PC-3 (cell line): ENCODE results near the gene JMJD4. TPM values are rescaled to one million over a fixed set of nuclear protein-coding genes. Genes with fewer than 3 reads are reported as not detected.

Experiments
- ATAC-seq: fragments of 200-7000 bp; cut with Tn5 transposase; 2 replicates; pipeline ENCODE4 v1.9.1; 2020; ENCODE audit warnings: mild to moderate bottlenecking, moderate library complexity
- BruUV-seq: library from RNA; stranded (reverse); fragments of 400-500 nt; replicated peaks from 2 replicates; lab custom pipeline; 2021; lab: Mats Ljungman, UMichigan
- CTCF ChIA-PET: fragments of 300-600 bp; sonication (Branson Sonifier 250); formaldehyde crosslinking; loops from one replicate; lab custom pipeline; 2022; ENCODE audit warnings: antibody characterized with exemption; lab: Charles Lee
- POLR2A ChIA-PET: fragments of 300-600 bp; sonication (Branson Sonifier 250); formaldehyde crosslinking; loops from one replicate; lab custom pipeline; 2022; ENCODE audit warnings: antibody characterized with exemption; ENCODE audit not compliant: unreplicated experiment; lab: Charles Lee
- DNase-seq: peaks from one replicate; pipeline ENCODE4 v3.0.0-alpha.2; 2015
- H2AFZ ChIP-seq: fragments of 300-600 bp; sonication (generic); 2 replicates; pipeline ENCODE4 v1.6.0; 2016; ENCODE audit warnings: antibody characterized with exemption, low read length
- H3F3A ChIP-seq: fragments of 300-600 bp; sonication (generic); one replicate; pipeline ENCODE4 v1.6.0; 2017; ENCODE audit warnings: antibody characterized with exemption, low read length, control low read depth, mild to moderate bottlenecking; ENCODE audit not compliant: unreplicated experiment
- H3K27ac ChIP-seq: fragments of 300-600 bp; sonication (generic); 2 replicates; pipeline ENCODE4 v1.5.1; 2016; ENCODE audit warnings: mild to moderate bottlenecking, low read length
- H3K27me3 ChIP-seq: fragments of 300-600 bp; sonication (generic); 2 replicates; pipeline ENCODE4 v1.6.1; 2016; ENCODE audit warnings: low read length, mixed read lengths
- H3K36me3 ChIP-seq: fragments of 300-600 bp; sonication (generic); 2 replicates; pipeline ENCODE4 v1.6.1; 2016; ENCODE audit warnings: low read depth, mixed run types, low read length, mixed read lengths
- H3K4me1 ChIP-seq: fragments of 300-600 bp; sonication (generic); 2 replicates; pipeline ENCODE4 v1.5.1; 2016; ENCODE audit warnings: low read length; ENCODE audit not compliant: insufficient read depth
- H3K4me2 ChIP-seq: fragments of 300-600 bp; sonication (generic); 2 replicates; pipeline ENCODE4 v1.6.0; 2016; ENCODE audit warnings: low read length
- H3K4me3 ChIP-seq: fragments of 300-600 bp; sonication (generic); 2 replicates; pipeline ENCODE4 v1.5.1; 2016; ENCODE audit warnings: mild to moderate bottlenecking, low read length, mixed read lengths
- H3K79me2 ChIP-seq: fragments of 300-600 bp; sonication (generic); 2 replicates; pipeline ENCODE4 v1.6.1; 2017; ENCODE audit warnings: low read length, mixed read lengths
- H3K9ac ChIP-seq: fragments of 300-600 bp; sonication (generic); 2 replicates; pipeline ENCODE4 v1.6.0; 2016; ENCODE audit warnings: mild to moderate bottlenecking, low read length
- H3K9me2 ChIP-seq: fragments of 300-600 bp; sonication (generic); replicated peaks from 2 replicates; pipeline ENCODE4 v1.6.1; 2016; ENCODE audit warnings: mixed run types, low read length, mixed read lengths
- H3K9me3 ChIP-seq: fragments of 300-600 bp; sonication (generic); 2 replicates; pipeline ENCODE4 v1.6.1; 2016; ENCODE audit warnings: low read length, mixed read lengths
- H4K20me1 ChIP-seq: fragments of 300-600 bp; sonication (generic); 2 replicates; pipeline ENCODE4 v1.6.1; 2016; ENCODE audit warnings: low read length, mixed read lengths
- EZH2 ChIP-seq: fragments of 300-600 bp; sonication (generic); IDR thresholded peaks from one replicate; pipeline ENCODE4 v1.6.1; 2017; ENCODE audit warnings: antibody characterized with exemption, mild to moderate bottlenecking, low read length; ENCODE audit not compliant: unreplicated experiment
- EZH2phosphoT487 ChIP-seq: fragments of 300-600 bp; sonication (generic); IDR thresholded peaks from 2 replicates; pipeline ENCODE4 v1.6.1; 2018; ENCODE audit warnings: mild to moderate bottlenecking, antibody characterized with exemption, low read length, borderline replicate concordance
- intact Hi-C: fragments of 100-400 bp; cut with micrococcal nuclease; formaldehyde crosslinking; loops from 2 replicates; pipeline ENCODE4 v1.9.0; 2023
- total RNA-seq: library from RNA; depleted of rRNA; stranded (reverse); fragments of >200 nt; gene quantifications from 2 replicates; pipeline ENCODE4 v1.2.3, GENCODE V29; 2014
- TF ChIP-seq, protein P1 (sequence below): fragments of 300-600 bp; sonication (generic); conservative IDR thresholded peaks from 2 replicates; pipeline ENCODE4 v1.5.1; 2017; ENCODE audit warnings: antibody characterized with exemption, low read depth, mild to moderate bottlenecking, low read length

JMJD4 gene
- total RNA-seq, 1 experiment from 2014 or later = 80.5 TPM

DNA sequence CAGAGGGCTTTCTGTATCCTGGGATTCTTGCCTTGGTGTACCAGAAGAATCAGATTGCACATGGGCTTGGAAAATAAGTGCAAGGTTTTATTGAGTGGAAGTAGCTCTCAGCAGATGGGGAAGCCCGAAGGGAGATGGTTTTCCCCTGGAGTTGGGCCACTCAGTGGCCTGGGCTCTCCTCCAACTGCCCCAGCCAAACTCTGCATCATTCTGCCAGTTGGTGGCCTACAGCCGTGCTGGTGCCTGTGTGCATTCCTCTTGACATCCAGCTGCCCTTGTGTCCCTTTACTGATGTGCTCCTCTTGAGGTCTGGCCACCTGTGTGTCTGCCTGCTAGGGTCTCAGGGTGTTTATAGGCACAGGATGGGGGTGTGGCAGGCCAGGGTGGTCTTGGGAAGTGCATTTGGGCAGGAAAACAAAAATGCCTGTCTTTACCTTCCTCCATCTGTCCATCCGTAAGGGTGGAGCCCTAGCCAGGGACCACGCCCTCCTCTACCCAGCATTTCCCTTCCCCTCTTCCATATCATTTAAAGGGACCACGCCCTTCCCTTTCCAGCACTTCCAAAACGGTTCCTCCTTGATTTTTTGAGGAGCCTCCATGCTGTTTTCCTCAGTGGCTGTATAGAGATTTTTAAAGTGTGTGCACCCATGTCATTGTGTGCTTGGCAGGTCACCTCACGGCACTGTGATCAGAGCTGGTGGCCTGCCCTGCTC is 19.1 kb upstream of the JMJD4 start:
- DNase-seq = peak; percentile 35
- CTCF ChIA-PET = no interaction called here

DNA sequence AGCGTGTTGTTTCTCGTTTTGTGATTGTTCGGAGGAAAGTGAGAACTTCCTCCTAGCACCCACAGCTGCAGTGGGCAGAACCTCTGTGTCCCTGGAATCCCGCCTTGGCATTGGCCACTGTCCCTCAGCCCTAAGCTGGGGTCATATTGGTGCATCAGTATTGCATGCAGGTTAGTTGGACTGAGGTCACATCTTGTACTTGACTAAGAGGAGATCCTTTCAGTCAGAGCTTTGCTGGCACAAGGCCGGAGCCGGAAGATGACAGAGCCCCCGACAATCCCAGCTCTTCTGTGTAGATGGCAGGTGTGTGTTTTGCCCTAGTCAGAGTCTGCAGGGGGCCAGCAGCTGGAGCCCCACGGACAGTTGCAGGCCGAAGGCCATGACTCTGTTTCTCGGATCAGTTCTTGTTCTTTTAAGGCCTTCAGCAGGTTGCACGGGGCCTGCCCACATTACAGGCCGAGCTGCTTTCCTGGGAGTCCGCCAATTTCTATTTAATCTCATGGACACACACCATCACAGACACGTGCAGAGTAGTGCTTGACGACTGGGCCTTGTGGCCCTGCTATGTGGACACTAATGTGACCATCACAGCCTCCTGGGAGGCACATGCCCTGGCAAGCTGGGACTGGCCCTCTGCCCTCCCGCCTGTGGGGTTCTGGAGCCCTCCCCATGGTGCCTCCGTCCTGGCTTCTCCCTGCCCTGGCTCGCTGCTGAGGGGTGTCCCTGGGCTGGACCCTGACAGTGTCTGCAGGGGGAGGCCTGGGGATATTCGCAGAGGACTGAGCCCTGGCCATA is 15.0 kb upstream of the JMJD4 start:
- no TSS peak for BruUV-seq
- intact Hi-C loops = no loop called here
- ATAC-seq = no peak

More for the DNA sequence above, 19.1 kb upstream of the JMJD4 start:
- Histone ChIP-seq H3K27me3 (no peaks in the 10 kb centered on the region), H4K20me1 (peaks cover 28% of the 10 kb centered on the region), H2AFZ (no peak overlapping the region), H3K9me2 (no peaks in the 10 kb centered on the region), H3F3A (peaks cover 4% of the 10 kb centered on the region), H3K79me2 (peaks cover 89% of the 10 kb centered on the region), H3K4me2 (no peak overlapping the region), H3K36me3 (peaks cover 55% of the 10 kb centered on the region), H3K9me3 (no peaks in the 10 kb centered on the region), H3K4me3 (no peak overlapping the region), H3K27ac (no peak overlapping the region), H3K4me1 (peaks cover 25% of the 10 kb centered on the region), H3K9ac (no peak overlapping the region)
- POLR2A ChIA-PET = no interaction called here
- TF ChIP-seq EZH2phosphoT487 (no peak), EZH2 (no peak)
- peak; percentile 62 for ATAC-seq
- intact Hi-C loops = no loop called here
- BruUV-seq = no TSS peak

DNA sequence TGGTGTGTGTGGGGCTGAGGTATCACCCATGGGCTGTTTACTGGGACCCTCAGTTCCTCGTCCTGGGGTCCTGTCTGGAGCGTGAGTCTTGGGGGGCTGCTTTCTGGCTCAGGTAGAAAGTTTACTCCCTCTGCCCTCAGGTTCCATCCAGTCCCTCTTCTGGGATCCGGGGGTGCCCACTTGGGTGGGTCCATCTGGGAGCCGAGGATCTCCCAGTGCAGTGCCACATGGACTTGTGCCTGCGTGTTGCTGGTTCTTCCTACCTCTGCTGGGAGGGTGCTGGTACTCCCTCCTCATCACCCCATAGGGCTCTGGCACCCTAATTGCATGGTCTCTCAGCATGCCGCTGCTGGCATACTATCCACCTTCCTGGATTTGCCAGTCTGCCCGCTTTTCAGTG is 14.1 kb upstream of the JMJD4 start:
- ChIA-PET CTCF (no interaction called here), POLR2A (no interaction called here)
- ATAC-seq (no peak), DNase-seq (no peak)
- no peak for TF ChIP-seq EZH2
- TF ChIP-seq, protein P1, sequence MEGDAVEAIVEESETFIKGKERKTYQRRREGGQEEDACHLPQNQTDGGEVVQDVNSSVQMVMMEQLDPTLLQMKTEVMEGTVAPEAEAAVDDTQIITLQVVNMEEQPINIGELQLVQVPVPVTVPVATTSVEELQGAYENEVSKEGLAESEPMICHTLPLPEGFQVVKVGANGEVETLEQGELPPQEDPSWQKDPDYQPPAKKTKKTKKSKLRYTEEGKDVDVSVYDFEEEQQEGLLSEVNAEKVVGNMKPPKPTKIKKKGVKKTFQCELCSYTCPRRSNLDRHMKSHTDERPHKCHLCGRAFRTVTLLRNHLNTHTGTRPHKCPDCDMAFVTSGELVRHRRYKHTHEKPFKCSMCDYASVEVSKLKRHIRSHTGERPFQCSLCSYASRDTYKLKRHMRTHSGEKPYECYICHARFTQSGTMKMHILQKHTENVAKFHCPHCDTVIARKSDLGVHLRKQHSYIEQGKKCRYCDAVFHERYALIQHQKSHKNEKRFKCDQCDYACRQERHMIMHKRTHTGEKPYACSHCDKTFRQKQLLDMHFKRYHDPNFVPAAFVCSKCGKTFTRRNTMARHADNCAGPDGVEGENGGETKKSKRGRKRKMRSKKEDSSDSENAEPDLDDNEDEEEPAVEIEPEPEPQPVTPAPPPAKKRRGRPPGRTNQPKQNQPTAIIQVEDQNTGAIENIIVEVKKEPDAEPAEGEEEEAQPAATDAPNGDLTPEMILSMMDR = no peak
- TF ChIP-seq EZH2phosphoT487 = no peak
- no peak overlapping the region for H3K9ac ChIP-seq
- no peaks in the 10 kb centered on the region for H3K9me2 ChIP-seq
- no peak overlapping the region for H2AFZ ChIP-seq
- no TSS peak for BruUV-seq
- peaks cover 26% of the 10 kb centered on the region for H3K36me3 ChIP-seq
- peaks cover 9% of the 10 kb centered on the region; the same call in 1 of the 2 replicates for H3K4me1 ChIP-seq
- H3K4me2 ChIP-seq = no peak overlapping the region
- no peaks in the 10 kb centered on the region for H3F3A ChIP-seq
- intact Hi-C loops = no loop called here
- H3K79me2 ChIP-seq = peaks cover 97% of the 10 kb centered on the region
- H3K27me3 ChIP-seq = no peaks in the 10 kb centered on the region
- no peak overlapping the region for H3K4me3 ChIP-seq
- no peaks in the 10 kb centered on the region for H3K9me3 ChIP-seq
- peaks cover 12% of the 10 kb centered on the region; the same call in 1 of the 2 replicates for H4K20me1 ChIP-seq
- no peak overlapping the region for H3K27ac ChIP-seq

More for the DNA sequence above, 15.0 kb upstream of the JMJD4 start:
- Histone ChIP-seq H3K4me2 (no peak overlapping the region), H3K4me3 (no peak overlapping the region), H2AFZ (no peak overlapping the region), H3F3A (no peaks in the 10 kb centered on the region), H3K27me3 (no peaks in the 10 kb centered on the region), H3K27ac (no peak overlapping the region), H3K9ac (no peak overlapping the region), H4K20me1 (peaks cover 14% of the 10 kb centered on the region), H3K4me1 (peaks cover 14% of the 10 kb centered on the region; the same call in 1 of the 2 replicates), H3K9me3 (no peaks in the 10 kb centered on the region), H3K79me2 (peaks cover 97% of the 10 kb centered on the region), H3K36me3 (peaks cover 29% of the 10 kb centered on the region), H3K9me2 (no peaks in the 10 kb centered on the region)
- no peak for DNase-seq
- no peak for TF ChIP-seq EZH2phosphoT487
- POLR2A ChIA-PET = no interaction called here
- CTCF ChIA-PET = no interaction called here
